SIG-M5 (cell line): ENCODE data around the gene DNAH12.
"Not testable (repeated sequence)": the region's sequence is repeated elsewhere in the genome, so short reads cannot be mapped to it uniquely, and the experiment has no call there.

Experiments used
- DNase-seq: peaks from one replicate; lab custom pipeline; 2025; lab: John Stamatoyannopoulos, UW

Gene DNAH12

DNA sequence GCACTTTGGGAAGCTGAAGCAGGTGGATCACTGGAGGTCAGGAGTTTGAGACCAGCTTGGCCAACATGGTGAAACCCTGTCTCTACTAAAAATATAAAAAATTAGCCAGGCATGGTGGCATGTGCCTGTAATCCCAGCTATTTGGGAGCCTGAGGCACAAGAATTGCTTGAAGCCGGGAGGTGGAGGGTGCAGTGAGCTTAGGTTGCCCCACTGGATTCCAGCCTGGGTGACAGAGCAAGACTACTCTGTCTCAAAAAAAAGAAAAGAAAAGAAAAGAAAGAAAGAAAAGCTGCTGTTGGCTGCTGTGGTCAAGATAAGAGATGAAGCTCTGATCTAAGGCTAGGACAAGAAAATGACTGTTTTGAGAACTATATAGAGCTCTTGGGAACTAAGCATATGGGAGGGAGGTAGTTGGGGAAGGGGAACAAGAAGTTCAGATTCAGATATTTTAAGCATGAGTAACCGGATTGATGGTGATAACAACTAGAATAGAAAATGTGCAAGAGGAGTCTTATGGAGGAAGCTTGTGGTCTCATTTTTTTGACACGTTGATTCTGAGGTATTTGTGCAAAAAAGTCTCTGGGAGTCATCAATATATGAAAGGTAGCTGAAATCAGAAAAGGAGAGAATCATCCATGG lies 25.7 kb downstream of the DNAH12 start:
- DNase-seq = no peak

- no peak for DNase-seq
Observed at GRCh38 chr3:57512166-57512565, 32.0 kb downstream of the DNAH12 start.

DNA sequence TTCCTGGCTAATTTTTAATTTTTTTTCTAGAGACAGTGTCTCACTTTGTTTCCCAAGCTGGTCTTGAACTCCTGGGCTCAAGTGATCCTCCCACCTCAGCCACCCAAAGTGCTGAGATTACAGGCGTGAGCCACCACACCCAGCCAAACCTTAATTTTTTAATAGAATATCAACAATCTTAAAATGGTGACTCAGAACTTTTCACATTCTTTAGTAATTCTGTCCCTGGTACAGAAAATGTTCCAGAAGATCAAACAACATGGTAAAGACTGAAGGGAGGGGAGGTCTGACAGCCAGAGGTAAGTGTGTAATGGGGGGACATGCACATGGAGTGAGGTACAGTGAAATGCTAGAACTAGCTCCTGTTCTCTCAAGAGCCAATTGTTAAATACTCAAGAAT lies 38.2 kb downstream of the DNAH12 start:
- DNase-seq = no peak

- DNase-seq = no peak
Observed at GRCh38 chr3:57500506-57500905, 43.6 kb downstream of the DNAH12 start.

DNA sequence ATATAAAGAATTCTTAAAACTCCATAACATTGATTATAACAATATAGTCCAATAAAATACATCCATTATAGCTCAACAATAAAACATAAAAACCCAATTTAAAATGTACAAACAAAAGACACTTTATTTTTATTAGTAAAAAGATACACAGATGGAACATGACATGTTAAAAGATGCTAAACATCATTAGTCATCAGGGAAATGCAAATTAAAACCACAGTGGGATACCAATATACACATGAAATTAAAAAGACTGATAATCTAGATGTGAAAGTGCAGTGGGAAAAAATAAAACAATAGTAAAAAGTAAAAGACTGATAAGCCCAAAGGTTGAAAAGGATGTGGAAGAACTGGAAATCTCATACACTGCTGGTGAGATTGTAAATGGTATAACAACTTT lies 46.2 kb downstream of the DNAH12 start:
- no peak for DNase-seq

DNA sequence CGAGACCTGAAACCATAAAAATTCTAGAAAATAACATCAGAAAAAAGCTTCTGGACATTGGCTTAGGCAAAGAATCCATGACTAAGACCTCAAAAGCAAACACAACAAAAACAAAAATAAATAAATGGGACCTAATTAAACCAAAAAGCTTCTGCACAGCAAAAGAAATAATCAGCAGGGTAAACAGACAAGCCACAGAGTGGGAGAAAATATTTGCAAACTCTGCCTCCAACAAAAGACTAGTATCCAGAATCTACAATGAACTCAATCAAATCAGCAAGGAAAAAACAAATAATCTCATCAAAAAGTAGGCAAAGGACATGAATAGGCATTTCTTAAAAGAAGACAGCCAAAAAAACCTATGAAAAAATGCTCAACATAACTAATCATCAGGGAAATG lies 59.6 kb downstream of the DNAH12 start:
- DNase-seq = no peak

DNA sequence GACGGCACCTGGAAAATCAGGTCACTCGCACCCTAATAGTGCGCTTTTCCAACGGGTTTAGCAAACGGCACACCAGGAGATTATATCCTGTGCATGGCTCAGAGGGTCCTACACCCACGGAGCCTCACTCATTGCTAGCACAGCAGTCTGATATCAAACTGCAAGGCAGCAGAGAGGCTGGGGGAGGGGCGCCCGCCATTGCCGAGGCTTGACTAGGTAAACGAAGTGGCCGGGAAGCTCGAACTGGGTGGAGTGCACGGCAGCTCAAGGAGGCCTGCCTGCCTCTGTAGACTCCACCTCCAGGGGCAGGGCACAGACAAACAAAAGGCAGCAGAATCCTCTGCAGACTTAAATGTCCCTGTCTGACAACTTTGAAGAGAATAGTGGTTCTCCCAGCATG lies 67.0 kb downstream of the DNAH12 start:
- DNase-seq = not testable (repeated sequence)

DNA sequence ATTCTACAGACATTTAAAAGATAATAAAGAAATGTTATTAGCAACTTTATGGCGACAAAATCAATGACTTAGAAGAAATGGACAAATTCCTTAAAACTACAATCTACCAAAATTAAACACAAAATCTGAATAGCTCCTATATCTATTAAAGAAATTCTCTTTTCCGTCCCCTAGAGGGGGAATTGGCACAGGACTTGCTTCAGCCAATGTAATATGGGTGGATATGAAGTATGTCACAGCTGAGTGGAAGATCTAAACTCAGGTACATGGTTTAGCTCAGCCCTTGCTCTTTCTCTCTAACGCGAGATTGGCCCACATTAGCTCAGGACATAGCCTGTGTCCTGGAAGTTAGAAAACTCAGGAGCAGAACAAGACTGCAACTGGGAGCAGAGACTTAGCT lies 79.3 kb downstream of the DNAH12 start:
- DNase-seq = no peak

DNA sequence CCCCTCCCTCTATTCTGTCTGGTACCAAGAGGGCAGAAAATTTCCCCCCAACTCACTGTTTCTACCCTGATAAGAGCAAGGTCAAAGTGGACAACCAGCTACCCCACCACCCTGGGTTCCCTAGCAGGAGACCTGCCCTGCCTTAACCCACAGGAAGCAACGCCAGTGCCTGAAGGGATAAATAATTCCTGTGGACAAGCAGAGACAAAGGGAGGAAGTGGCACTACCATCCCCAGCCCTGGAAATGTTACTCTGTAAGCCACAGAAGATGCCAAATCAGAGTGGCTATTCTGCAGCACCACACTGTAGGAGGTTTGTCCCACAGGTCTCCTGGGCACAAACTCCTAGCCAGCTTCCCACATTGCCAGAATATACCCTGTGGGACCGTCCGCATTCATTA lies 80.1 kb downstream of the DNAH12 start:
- no peak for DNase-seq

DNA sequence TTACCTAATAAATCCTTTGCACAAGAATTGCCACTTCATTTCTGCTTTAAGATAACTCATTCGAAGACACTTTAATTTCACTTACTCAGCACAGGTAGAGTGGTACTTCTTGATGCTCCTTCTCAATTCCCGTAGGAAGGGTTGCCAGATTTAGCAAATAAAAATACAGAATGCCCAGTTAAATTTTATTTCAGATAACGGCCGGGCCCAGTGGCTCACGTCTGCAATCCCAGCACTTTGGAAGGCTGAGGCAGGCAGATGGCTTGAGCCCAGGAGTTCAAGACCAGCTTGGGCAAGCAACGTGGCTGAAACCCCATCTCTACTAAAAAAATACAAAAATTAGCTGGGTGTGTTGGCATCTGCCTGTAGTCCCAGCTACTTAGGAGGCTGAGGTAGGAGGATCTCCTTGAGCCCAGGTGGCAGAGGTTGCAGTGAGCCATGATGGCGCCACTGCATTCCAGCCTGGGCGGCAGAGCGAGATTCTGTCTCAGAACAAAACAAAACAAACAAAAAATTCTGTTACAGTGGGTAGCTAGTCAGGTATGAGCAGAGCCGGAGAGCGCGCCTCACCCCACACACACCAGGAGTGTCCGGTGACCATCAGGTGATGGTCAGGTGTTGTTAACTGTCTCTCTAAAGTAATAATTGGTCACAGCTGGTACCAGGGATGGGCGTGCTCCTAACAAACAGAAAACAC lies 92.8 kb downstream of the DNAH12 start:
- no peak for DNase-seq

GRCh38 chr3:57449276-57449847 lies 94.8 kb downstream of the DNAH12 start:
- not testable (repeated sequence) for DNase-seq

DNA sequence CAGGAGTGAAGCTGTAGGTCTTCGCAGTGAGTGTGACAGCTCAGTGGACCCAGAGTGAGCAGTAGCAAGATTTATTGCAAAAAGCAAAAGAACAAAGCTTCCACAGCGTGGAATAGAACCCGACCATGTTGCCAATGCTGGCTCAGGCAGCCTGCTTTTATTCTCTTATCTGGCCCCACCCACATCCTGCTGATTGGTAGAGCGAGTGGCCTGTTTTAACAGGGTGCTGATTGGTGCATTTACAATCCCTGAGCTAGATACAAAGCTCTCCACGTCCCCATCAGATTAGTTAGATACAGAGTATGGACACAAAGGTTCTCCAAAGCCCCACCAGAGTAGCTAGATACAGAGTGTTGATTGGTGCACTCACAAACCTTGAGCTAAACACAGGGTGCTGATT lies 95.7 kb downstream of the DNAH12 start:
- DNase-seq = not testable (repeated sequence)

GRCh38 chr3:57446318-57446841 lies 97.8 kb downstream of the DNAH12 start:
- DNase-seq = no peak

DNA sequence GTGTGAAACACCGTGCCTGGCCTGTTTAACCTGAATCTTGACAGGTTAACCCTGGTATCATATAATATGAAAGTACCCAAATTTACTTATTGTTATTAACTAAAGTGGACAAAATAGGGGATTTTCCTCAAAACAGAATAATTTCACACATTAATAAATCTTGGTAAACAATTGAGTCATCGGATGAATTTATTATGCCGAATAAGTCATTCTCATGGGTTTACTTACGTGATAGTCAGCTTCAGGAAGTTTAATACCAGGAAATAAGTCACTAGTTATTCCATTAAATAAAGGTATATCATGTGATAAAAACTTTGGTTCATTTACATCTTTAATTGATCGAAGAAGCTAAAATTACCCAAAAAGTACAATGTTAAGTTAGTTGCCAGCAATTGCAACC lies 99.7 kb downstream of the DNAH12 start:
- DNase-seq = no peak

DNA sequence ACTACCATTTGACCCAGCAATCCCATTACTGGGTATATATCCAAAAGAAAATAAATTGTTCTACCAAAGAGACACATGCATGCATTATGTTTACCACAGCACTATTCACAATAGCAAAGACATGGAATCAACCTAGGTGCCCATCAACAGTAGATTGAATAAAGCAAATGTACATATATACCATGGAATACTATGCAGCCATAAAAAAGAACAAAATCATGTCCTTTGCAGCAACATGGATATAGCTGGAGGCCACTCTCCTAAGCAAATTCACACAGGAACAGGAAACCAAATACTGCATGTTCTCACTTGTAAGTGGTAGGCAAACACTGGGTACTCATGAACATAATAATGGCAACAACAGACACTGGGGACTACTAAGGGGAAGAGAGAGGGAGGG lies 104.0 kb downstream of the DNAH12 start:
- not testable (repeated sequence) for DNase-seq

DNA sequence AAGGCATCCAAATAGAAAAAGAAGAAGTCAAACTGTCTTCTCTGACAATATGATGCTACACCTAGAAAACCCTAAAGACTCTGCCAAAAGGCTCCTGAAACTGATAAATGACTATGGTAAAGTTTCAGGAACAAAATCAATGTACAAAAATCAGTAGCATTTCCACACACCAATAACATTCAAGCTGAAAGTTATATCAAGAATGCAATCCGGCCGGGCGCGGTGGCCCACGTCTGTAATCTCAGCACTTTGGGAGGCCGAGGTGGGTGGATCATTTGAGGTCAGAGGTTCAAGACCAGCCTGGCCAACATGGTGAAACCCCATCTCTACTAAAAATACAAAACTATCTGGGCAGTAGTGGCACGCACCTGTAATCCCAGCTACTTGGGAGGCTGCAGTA lies 105.7 kb downstream of the DNAH12 start:
- DNase-seq = not testable (repeated sequence)

DNA sequence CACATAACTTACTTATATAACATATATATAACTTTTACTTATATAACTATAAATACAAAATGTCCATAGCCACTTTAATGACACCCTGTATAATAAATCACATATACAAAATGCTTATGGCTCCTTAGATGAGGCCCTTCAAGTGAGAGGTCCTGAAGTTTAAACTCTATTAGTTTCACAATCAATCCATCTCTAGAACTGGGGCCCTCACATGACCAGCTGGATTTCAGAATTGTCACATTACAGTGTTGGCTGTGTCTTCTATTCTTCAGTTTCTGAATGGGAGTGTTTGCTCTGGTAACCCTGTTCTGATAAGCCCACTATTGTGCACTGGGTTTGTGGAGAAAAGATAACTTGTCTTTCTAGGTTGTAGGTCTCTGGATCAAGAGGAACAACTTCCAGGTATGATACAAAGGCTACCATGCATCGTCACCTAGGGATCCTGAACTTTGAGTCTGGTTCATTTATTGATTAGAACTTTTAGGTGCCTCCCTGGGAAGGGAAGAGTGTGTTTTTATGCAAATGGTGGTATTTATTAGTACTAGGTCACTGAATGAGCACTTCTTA lies 107.9 kb downstream of the DNAH12 start:
- no peak for DNase-seq

GRCh38 chr3:57434041-57434440 lies 110.1 kb downstream of the DNAH12 start:
- no peak for DNase-seq

DNA sequence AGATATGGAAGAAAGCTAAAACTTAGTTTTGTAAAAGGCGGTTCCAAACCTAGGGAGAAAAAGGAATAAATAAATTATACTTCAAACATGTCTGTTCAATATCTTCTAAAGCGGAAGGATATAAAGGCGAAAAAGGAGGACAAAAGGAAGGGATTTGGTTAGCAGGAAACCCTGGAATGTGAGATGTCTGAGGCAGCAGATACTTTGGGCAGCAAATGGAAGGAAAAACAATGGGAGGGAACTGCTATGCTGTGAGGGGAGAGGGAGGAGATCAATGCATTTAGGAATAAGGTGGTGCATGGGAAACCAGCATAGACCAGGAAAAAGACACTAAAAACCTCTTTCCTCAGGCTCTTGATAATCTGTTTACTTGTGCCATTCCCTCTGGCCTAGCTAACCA lies 120.8 kb downstream of the DNAH12 start:
- no peak for DNase-seq

- no peak for DNase-seq
Observed at GRCh38 chr3:57421336-57421735, 122.8 kb downstream of the DNAH12 start.

GRCh38 chr3:57420001-57420400 lies 124.1 kb downstream of the DNAH12 start:
- no peak for DNase-seq

GRCh38 chr3:57411715-57412114 lies 132.4 kb downstream of the DNAH12 start:
- no peak for DNase-seq

GRCh38 chr3:57409471-57409870 lies 134.7 kb downstream of the DNAH12 start:
- no peak for DNase-seq
